PFSK-1 (cell line): ENCODE data around the gene BACE2.

ENCODE experiments used
- FOXP2 ChIP-seq: optimal IDR thresholded peaks from 2 replicates; pipeline ENCODE3; 2011; ENCODE audit warnings: borderline replicate concordance, control low read depth, inconsistent platforms; ENCODE audit not compliant: insufficient read depth; ENCODE audit errors: extremely low read length, extremely low read depth
- POLR2AphosphoS5 ChIP-seq: IDR thresholded peaks from 2 replicates; pipeline ENCODE4 v1.6.1; 2012; ENCODE audit warnings: low read depth, mild to moderate bottlenecking, control low read depth, low read length, moderate library complexity
- REST ChIP-seq, 2 experiments: IDR thresholded peaks; 2 replicates each; pipeline versions ENCODE4 v1.6.1 to v1.8.0; 2011 to 2012; ENCODE audit warnings: low read depth in 2 of 2, low read length in 2 of 2, control low read depth in 1 of 2, inconsistent platforms in 1 of 2, mild to moderate bottlenecking in 1 of 2, moderate library complexity in 1 of 2; ENCODE audit not compliant: insufficient read depth in 1 of 2

GRCh38 chr21:41315726-41316125 lies 147.8 kb downstream of the BACE2 start:
- TF ChIP-seq REST (IDR thresholded peaks at IDR 0.05; ENCODE audit: insufficient read depth in 1 of 2, low read depth in 2 of 2, low read length in 2 of 2) (no peak), POLR2AphosphoS5 (no peak), FOXP2 (no peak)
